T-helper 1 cell treated with Interleukin-12 subunit alpha and Interleukin-12 subunit beta and Interleukin-4 antibody, amounts not matched to agents 30 ng/mL and 1 ng/mL, for 36 hours (primary cell): Measurements from ENCODE around the gene DRC1. TPM values are rescaled to one million over a fixed set of nuclear protein-coding genes. Genes with fewer than 3 reads are reported as not detected.

Experiments
- intact Hi-C: fragments of 100-400 bp; cut with micrococcal nuclease; formaldehyde crosslinking; loops from one replicate; pipeline ENCODE4 v1.15.1; 2024
- total RNA-seq: library from RNA; stranded (reverse); gene quantifications from 2 replicates; pipeline ENCODE4 v1.2.3, GENCODE V29; 2022

The DRC1 gene
- total RNA-seq, 1 donor from 2014 or later: not detected

GRCh38 chr2:26475832-26476501 lies 74.2 kb downstream of the DRC1 start:
- intact Hi-C loops: no loop called here

- intact Hi-C loops: no loop called here
Measured at GRCh38 chr2:26477126-26477910, 75.6 kb downstream of the DRC1 start.

- intact Hi-C loops: no loop called here
Measured at GRCh38 chr2:26477911-26478253, 76.2 kb downstream of the DRC1 start, which contains the start of gene OTOF. OTOF (minus strand) TSS chr2:26478124.

GRCh38 chr2:26478366-26478765 lies 76.6 kb downstream of the DRC1 start:
- intact Hi-C loops: no loop called here

- intact Hi-C loops: no loop called here
Measured at GRCh38 chr2:26479131-26479788, 77.5 kb downstream of the DRC1 start.

- intact Hi-C loops: no loop called here
Measured at GRCh38 chr2:26479789-26480565, 78.3 kb downstream of the DRC1 start.

- intact Hi-C loops: no loop called here
Measured at GRCh38 chr2:26480566-26481423, 79.1 kb downstream of the DRC1 start.

- intact Hi-C loops: no loop called here
Measured at GRCh38 chr2:26481706-26482105, 80.0 kb downstream of the DRC1 start.

GRCh38 chr2:26482211-26483026 lies 80.7 kb downstream of the DRC1 start:
- intact Hi-C loops: no loop called here

- intact Hi-C loops: no loop called here
Measured at GRCh38 chr2:26483027-26483326, 81.3 kb downstream of the DRC1 start.

GRCh38 chr2:26483516-26483915 lies 81.8 kb downstream of the DRC1 start:
- intact Hi-C loops: no loop called here

- intact Hi-C loops: no loop called here
Measured at GRCh38 chr2:26483957-26484565, 82.3 kb downstream of the DRC1 start.

GRCh38 chr2:26484579-26484978 lies 82.9 kb downstream of the DRC1 start:
- intact Hi-C loops: no loop called here

GRCh38 chr2:26485099-26485498 lies 83.4 kb downstream of the DRC1 start:
- intact Hi-C loops: no loop called here

- intact Hi-C loops: no loop called here
Measured at GRCh38 chr2:26485725-26486418, 84.2 kb downstream of the DRC1 start.

GRCh38 chr2:26486789-26487188 lies 85.1 kb downstream of the DRC1 start:
- intact Hi-C loops: no loop called here

- intact Hi-C loops: no loop called here
Measured at GRCh38 chr2:26487192-26487591, 85.5 kb downstream of the DRC1 start.

GRCh38 chr2:26488463-26489212 lies 86.9 kb downstream of the DRC1 start:
- intact Hi-C loops: no loop called here
